Measurements from ENCODE around the gene FGF12. TPM values are rescaled to one million over a fixed set of nuclear protein-coding genes. Genes with fewer than 3 reads are reported as not detected.

Gene FGF12
- total and polyA plus RNA-seq, 2 of the 13 experiments (the other 11 are each of a cell fraction or from before 2014, with no cell fraction given), result 0.07 TPM; not detected in 1

DNA sequence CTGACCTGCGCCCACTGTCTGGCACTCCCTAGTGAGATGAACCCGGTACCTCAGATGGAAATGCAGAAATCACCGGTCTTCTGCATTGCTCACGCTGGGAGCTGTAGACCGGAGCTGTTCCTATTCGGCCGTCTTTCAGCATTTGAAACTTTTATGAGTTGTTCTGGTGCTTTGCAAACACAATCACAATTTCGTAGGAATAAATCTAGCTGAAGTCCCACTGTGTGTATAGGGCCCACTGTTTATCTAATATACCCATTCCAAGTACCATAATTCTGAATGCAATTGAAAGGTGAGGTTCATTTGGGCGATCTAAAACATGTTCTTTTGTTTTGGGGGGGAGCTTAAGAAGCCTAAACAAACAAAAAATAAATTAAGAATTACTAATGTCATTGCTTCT is 572.1 kb downstream of the FGF12 start:
- FAIRE-seq, result no peak
- no peak for ATAC-seq

DNA sequence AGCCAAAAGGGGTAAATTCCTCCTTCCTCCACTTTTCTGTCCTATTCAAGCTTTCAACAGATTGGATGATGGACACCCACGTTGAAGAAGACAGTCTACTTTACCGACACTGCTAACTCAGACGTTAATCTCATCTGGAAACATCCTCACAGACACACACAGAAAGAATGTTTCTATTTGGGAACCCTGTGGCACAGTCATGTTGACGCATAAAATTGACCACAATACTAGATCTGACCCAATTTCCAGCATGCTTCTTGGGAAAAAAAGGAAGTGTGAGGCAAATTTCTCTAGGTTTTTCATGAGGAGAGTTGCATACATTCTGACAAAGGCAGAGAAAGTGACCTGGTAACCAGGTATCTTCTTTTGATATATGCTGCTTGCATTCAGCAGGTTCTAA is 594.1 kb downstream of the FGF12 start:
- H3K4me2 ChIP-seq (ENCODE audit: low read depth, low read length), result no peak overlapping the region
- no peak for ATAC-seq
- intact Hi-C loops (cut with micrococcal nuclease; ENCODE audit: unreplicated experiment) (no loop called here), in situ Hi-C loops (cut with HindIII; ENCODE audit: extremely low pct_ligation_motif_present, low pct_unique_long_range_greater_than_20kb) (no loop called here)
- H4K20me1 ChIP-seq (ENCODE audit: insufficient read depth, low read length), result no peaks in the 10 kb centered on the region
- no peaks in the 10 kb centered on the region for H3K36me3 ChIP-seq (replicated peaks in 1 of 2; ENCODE audit: control insufficient read depth in 1 of 2, insufficient read depth in 2 of 2, low read length in 2 of 2)
- no peaks in the 10 kb centered on the region for H3K9me3 ChIP-seq (ENCODE audit: low read length)
- H3K4me1 ChIP-seq (ENCODE audit: insufficient read depth, low read length), result no peaks in the 10 kb centered on the region; the same call in 1 of the 2 replicates
- H3K27ac ChIP-seq (ENCODE audit: extremely low read length, insufficient read depth, low read length), result no peak overlapping the region
- BruUV-seq (replicated peaks), result no TSS peak
- H2AFZ ChIP-seq (ENCODE audit: low read length), result no peak overlapping the region
- DNase-seq (ENCODE audit: low spot score), result no peak
- TF ChIP-seq, protein P1, sequence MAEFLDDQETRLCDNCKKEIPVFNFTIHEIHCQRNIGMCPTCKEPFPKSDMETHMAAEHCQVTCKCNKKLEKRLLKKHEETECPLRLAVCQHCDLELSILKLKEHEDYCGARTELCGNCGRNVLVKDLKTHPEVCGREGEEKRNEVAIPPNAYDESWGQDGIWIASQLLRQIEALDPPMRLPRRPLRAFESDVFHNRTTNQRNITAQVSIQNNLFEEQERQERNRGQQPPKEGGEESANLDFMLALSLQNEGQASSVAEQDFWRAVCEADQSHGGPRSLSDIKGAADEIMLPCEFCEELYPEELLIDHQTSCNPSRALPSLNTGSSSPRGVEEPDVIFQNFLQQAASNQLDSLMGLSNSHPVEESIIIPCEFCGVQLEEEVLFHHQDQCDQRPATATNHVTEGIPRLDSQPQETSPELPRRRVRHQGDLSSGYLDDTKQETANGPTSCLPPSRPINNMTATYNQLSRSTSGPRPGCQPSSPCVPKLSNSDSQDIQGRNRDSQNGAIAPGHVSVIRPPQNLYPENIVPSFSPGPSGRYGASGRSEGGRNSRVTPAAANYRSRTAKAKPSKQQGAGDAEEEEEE (CRISPR knock-in tag; IDR thresholded peaks at IDR 0.05; ENCODE audit: borderline replicate concordance), result no peak
- TF ChIP-seq ZNF33B (CRISPR knock-in tag; IDR thresholded peaks at IDR 0.05), result no peak
- no peak for TF ChIP-seq ZFP82 (CRISPR knock-in tag; IDR thresholded peaks at IDR 0.05; ENCODE audit: borderline replicate concordance)
- TF ChIP-seq SALL2 (CRISPR knock-in tag; IDR thresholded peaks at IDR 0.05), result no peak
- TF ChIP-seq FOXO1 (CRISPR knock-in tag; IDR thresholded peaks at IDR 0.05), result no peak
- TF ChIP-seq, protein P2, sequence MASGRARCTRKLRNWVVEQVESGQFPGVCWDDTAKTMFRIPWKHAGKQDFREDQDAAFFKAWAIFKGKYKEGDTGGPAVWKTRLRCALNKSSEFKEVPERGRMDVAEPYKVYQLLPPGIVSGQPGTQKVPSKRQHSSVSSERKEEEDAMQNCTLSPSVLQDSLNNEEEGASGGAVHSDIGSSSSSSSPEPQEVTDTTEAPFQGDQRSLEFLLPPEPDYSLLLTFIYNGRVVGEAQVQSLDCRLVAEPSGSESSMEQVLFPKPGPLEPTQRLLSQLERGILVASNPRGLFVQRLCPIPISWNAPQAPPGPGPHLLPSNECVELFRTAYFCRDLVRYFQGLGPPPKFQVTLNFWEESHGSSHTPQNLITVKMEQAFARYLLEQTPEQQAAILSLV (CRISPR knock-in tag; IDR thresholded peaks at IDR 0.05; ENCODE audit: borderline replicate concordance), result no peak
- no peak for FAIRE-seq
- no peak overlapping the region for H3K4me3 ChIP-seq (replicated peaks in 1 of 3; ENCODE audit: insufficient read depth in 1 of 3, low read depth in 2 of 3, low read length in 3 of 3)
- WGBS (ENCODE audit: low lambda C conversion rate), result 33% methylated on average over 4 of the region's 4 CpGs
- H3K9ac ChIP-seq (ENCODE audit: insufficient read depth, low read depth, low read length), result no peak overlapping the region
- POLR2A ChIA-PET, result no interaction called here
- H3K27me3 ChIP-seq (ENCODE audit: control insufficient read depth in 1 of 2, insufficient read depth in 2 of 2, low read length in 2 of 2), result no peaks in the 10 kb centered on the region
- CTCF ChIA-PET (ENCODE audit: low intra/inter-chr PET ratio, low total read pairs), result no interaction called here
- H3K79me2 ChIP-seq (ENCODE audit: insufficient read depth, low read length), result no peaks in the 10 kb centered on the region

More for the DNA sequence above, 572.1 kb downstream of the FGF12 start:
- BruUV-seq (replicated peaks), result no TSS peak
- Histone ChIP-seq H3K4me2 (ENCODE audit: low read depth, low read length) (no peak overlapping the region), H3K27ac (ENCODE audit: extremely low read length, insufficient read depth, low read length) (no peak overlapping the region), H3K79me2 (ENCODE audit: insufficient read depth, low read length) (no peaks in the 10 kb centered on the region), H3K9me3 (ENCODE audit: low read length) (no peaks in the 10 kb centered on the region), H3K27me3 (ENCODE audit: control insufficient read depth in 1 of 2, insufficient read depth in 2 of 2, low read length in 2 of 2) (no peaks in the 10 kb centered on the region), H3K4me1 (ENCODE audit: insufficient read depth, low read length) (peaks cover 18% of the 10 kb centered on the region), H3K4me3 (replicated peaks in 1 of 3; ENCODE audit: insufficient read depth in 1 of 3, low read depth in 2 of 3, low read length in 3 of 3) (no peak overlapping the region), H2AFZ (ENCODE audit: low read length) (no peak overlapping the region), H3K36me3 (replicated peaks in 1 of 2; ENCODE audit: control insufficient read depth in 1 of 2, insufficient read depth in 2 of 2, low read length in 2 of 2) (no peaks in the 10 kb centered on the region), H4K20me1 (ENCODE audit: insufficient read depth, low read length) (no peaks in the 10 kb centered on the region), H3K9ac (ENCODE audit: insufficient read depth, low read depth, low read length) (no peak overlapping the region)
- intact Hi-C loops (cut with micrococcal nuclease; ENCODE audit: unreplicated experiment) (no loop called here), in situ Hi-C loops (cut with HindIII; ENCODE audit: extremely low pct_ligation_motif_present, low pct_unique_long_range_greater_than_20kb) (no loop called here)
- DNase-seq (ENCODE audit: low spot score), result no peak
- ChIA-PET POLR2A (no interaction called here), CTCF (ENCODE audit: low intra/inter-chr PET ratio, low total read pairs) (no interaction called here)
- WGBS (ENCODE audit: low lambda C conversion rate), result 35% methylated on average over 9 of the region's 9 CpGs
- no peak for TF ChIP-seq ZNF660 (CRISPR knock-in tag; IDR thresholded peaks at IDR 0.05; ENCODE audit: borderline replicate concordance, low read depth)
- TF ChIP-seq ZNF644 (CRISPR knock-in tag; IDR thresholded peaks at IDR 0.05; ENCODE audit: low read depth), result no peak
- TF ChIP-seq ZNF614 (CRISPR knock-in tag; IDR thresholded peaks at IDR 0.05; ENCODE audit: borderline replicate concordance), result no peak
- no peak for TF ChIP-seq ZFP36L2 (CRISPR knock-in tag; IDR thresholded peaks at IDR 0.05)
- no peak for TF ChIP-seq HOXA9 (CRISPR knock-in tag; IDR thresholded peaks at IDR 0.05; ENCODE audit: borderline replicate concordance)
- TF ChIP-seq ZNF207 (IDR thresholded peaks at IDR 0.05; ENCODE audit: borderline replicate concordance), result no peak
- TF ChIP-seq ZSCAN21 (CRISPR knock-in tag; IDR thresholded peaks at IDR 0.05; ENCODE audit: borderline replicate concordance), result no peak
- TF ChIP-seq ZNF768 (CRISPR knock-in tag; IDR thresholded peaks at IDR 0.05), result no peak
- no peak for TF ChIP-seq TRIM24 (CRISPR knock-in tag; IDR thresholded peaks at IDR 0.05)
- TF ChIP-seq ZNF749 (CRISPR knock-in tag; IDR thresholded peaks at IDR 0.05; ENCODE audit: borderline replicate concordance), result no peak
- no peak for TF ChIP-seq EED (CRISPR knock-in tag; IDR thresholded peaks at IDR 0.05)
- TF ChIP-seq ZNF546 (CRISPR knock-in tag; conservative IDR thresholded peaks at IDR 0.05), result no peak
- no peak for TF ChIP-seq MED1 (CRISPR knock-in tag; IDR thresholded peaks at IDR 0.05)
- TF ChIP-seq ZNF292 (CRISPR knock-in tag; IDR thresholded peaks at IDR 0.05; ENCODE audit: borderline replicate concordance, low read depth), result no peak
- no peak for TF ChIP-seq ZFX (CRISPR knock-in tag; IDR thresholded peaks at IDR 0.05; ENCODE audit: low read depth)
- no peak for TF ChIP-seq FOXO1 (CRISPR knock-in tag; IDR thresholded peaks at IDR 0.05)
- TF ChIP-seq, protein P3, sequence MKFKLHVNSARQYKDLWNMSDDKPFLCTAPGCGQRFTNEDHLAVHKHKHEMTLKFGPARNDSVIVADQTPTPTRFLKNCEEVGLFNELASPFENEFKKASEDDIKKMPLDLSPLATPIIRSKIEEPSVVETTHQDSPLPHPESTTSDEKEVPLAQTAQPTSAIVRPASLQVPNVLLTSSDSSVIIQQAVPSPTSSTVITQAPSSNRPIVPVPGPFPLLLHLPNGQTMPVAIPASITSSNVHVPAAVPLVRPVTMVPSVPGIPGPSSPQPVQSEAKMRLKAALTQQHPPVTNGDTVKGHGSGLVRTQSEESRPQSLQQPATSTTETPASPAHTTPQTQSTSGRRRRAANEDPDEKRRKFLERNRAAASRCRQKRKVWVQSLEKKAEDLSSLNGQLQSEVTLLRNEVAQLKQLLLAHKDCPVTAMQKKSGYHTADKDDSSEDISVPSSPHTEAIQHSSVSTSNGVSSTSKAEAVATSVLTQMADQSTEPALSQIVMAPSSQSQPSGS (CRISPR knock-in tag; IDR thresholded peaks at IDR 0.05), result no peak

All from HepG2 (cell line).